ENCODE data around the gene PIAS2.
"Not testable (repeated sequence)": the region's sequence is repeated elsewhere in the genome, so short reads cannot be mapped to it uniquely, and the experiment has no call there.

PIAS2 gene

GRCh38 chr18:46832849-46833248 lies 84.5 kb downstream of the PIAS2 start:
- in situ Hi-C loops (cut with MboI; ENCODE audit: low sequenced_read_pairs) = no loop called here

GRCh38 chr18:46832422-46832821 lies 84.9 kb downstream of the PIAS2 start:
- in situ Hi-C loops (cut with MboI; ENCODE audit: low sequenced_read_pairs) = not testable (repeated sequence)

- in situ Hi-C loops (cut with MboI; ENCODE audit: low sequenced_read_pairs) = no loop called here
Measured at GRCh38 chr18:46831434-46831833, 85.9 kb downstream of the PIAS2 start.

GRCh38 chr18:46830633-46831032 lies 86.7 kb downstream of the PIAS2 start:
- in situ Hi-C loops (cut with MboI; ENCODE audit: low sequenced_read_pairs) = no loop called here

GRCh38 chr18:46829947-46830346 lies 87.4 kb downstream of the PIAS2 start:
- in situ Hi-C loops (cut with MboI; ENCODE audit: low sequenced_read_pairs) = no loop called here

GRCh38 chr18:46829531-46829930 lies 87.8 kb downstream of the PIAS2 start:
- in situ Hi-C loops (cut with MboI; ENCODE audit: low sequenced_read_pairs) = no loop called here

GRCh38 chr18:46821856-46822711 lies 95.2 kb downstream of the PIAS2 start:
- in situ Hi-C loops (cut with MboI; ENCODE audit: low sequenced_read_pairs) = no loop called here

- in situ Hi-C loops (cut with MboI; ENCODE audit: low sequenced_read_pairs) = no loop called here
Measured at GRCh38 chr18:46820863-46821262, 96.4 kb downstream of the PIAS2 start.

GRCh38 chr18:46815661-46816060 lies 101.6 kb downstream of the PIAS2 start:
- in situ Hi-C loops (cut with MboI; ENCODE audit: low sequenced_read_pairs) = no loop called here

- in situ Hi-C loops (cut with MboI; ENCODE audit: low sequenced_read_pairs) = no loop called here
Measured at GRCh38 chr18:46814399-46814798, 102.9 kb downstream of the PIAS2 start.

GRCh38 chr18:46812311-46812710 lies 105.0 kb downstream of the PIAS2 start:
- in situ Hi-C loops (cut with MboI; ENCODE audit: low sequenced_read_pairs) = no loop called here

- in situ Hi-C loops (cut with MboI; ENCODE audit: low sequenced_read_pairs) = no loop called here
Measured at GRCh38 chr18:46810481-46811000, 106.8 kb downstream of the PIAS2 start.

GRCh38 chr18:46809145-46809544 lies 108.2 kb downstream of the PIAS2 start:
- in situ Hi-C loops (cut with MboI; ENCODE audit: low sequenced_read_pairs) = no loop called here

- in situ Hi-C loops (cut with MboI; ENCODE audit: low sequenced_read_pairs) = not testable (repeated sequence)
Measured at GRCh38 chr18:46795945-46796344, 121.4 kb downstream of the PIAS2 start.

- in situ Hi-C loops (cut with MboI; ENCODE audit: low sequenced_read_pairs) = no loop called here
Measured at GRCh38 chr18:46794607-46795006, 122.7 kb downstream of the PIAS2 start.

- in situ Hi-C loops (cut with MboI; ENCODE audit: low sequenced_read_pairs) = no loop called here
Measured at GRCh38 chr18:46793565-46793964, 123.7 kb downstream of the PIAS2 start.

- in situ Hi-C loops (cut with MboI; ENCODE audit: low sequenced_read_pairs) = no loop called here
Measured at GRCh38 chr18:46789088-46789487, 128.2 kb downstream of the PIAS2 start.

GRCh38 chr18:46787674-46788073 lies 129.6 kb downstream of the PIAS2 start:
- in situ Hi-C loops (cut with MboI; ENCODE audit: low sequenced_read_pairs) = no loop called here

- in situ Hi-C loops (cut with MboI; ENCODE audit: low sequenced_read_pairs) = no loop called here
Measured at GRCh38 chr18:46772357-46772756, 144.9 kb downstream of the PIAS2 start.

- in situ Hi-C loops (cut with MboI; ENCODE audit: low sequenced_read_pairs) = no loop called here
Measured at GRCh38 chr18:46771141-46771540, 146.2 kb downstream of the PIAS2 start.

- in situ Hi-C loops (cut with MboI; ENCODE audit: low sequenced_read_pairs) = no loop called here
Measured at GRCh38 chr18:46770708-46771107, 146.6 kb downstream of the PIAS2 start.

GRCh38 chr18:46768166-46768921 lies 149.0 kb downstream of the PIAS2 start:
- in situ Hi-C loops (cut with MboI; ENCODE audit: low sequenced_read_pairs) = no loop called here
